CD4-positive, CD25-positive, alpha-beta regulatory T cell (primary cell): ENCODE measurements around the gene CLCA2. TPM values are rescaled to one million over a fixed set of nuclear protein-coding genes. Genes with fewer than 3 reads are reported as not detected.

Experiments used
- ATAC-seq, 2 donors: fragments of 150-1000 bp; cut with Tn5 transposase; one replicate each; pipeline ENCODE4 v1.10.0; 2021; ENCODE audit warnings: low read depth in 2 of 2, moderate number of reproducible peaks in 2 of 2, moderate library complexity in 1 of 2
- DNase-seq, 3 donors: peaks; one replicate each; pipeline versions ENCODE4 v3.0.0 to v3.0.0-alpha.2; 2012 to 2022; ENCODE audit warnings: mixed read lengths in 1 of 3
- H3K27ac ChIP-seq: one replicate; pipeline ENCODE4 v1.7.0; 2013; ENCODE audit warnings: mild to moderate bottlenecking, low read length; ENCODE audit not compliant: insufficient read depth, poor library complexity, severe bottlenecking
- H3K27me3 ChIP-seq: one replicate; pipeline ENCODE4 v1.7.0; 2013; ENCODE audit warnings: low read length; ENCODE audit not compliant: control insufficient read depth, insufficient read depth
- H3K36me3 ChIP-seq: one replicate; pipeline ENCODE4 v1.7.0; 2013; ENCODE audit warnings: mild to moderate bottlenecking, low read length, moderate library complexity; ENCODE audit not compliant: control insufficient read depth, insufficient read depth
- H3K4me1 ChIP-seq: 2 replicates; pipeline ENCODE4 v1.7.0; 2013; ENCODE audit warnings: mild to moderate bottlenecking, low read length; ENCODE audit not compliant: insufficient read depth, control insufficient read depth, poor library complexity, severe bottlenecking
- H3K4me3 ChIP-seq: one replicate; pipeline ENCODE4 v1.7.0; 2013; ENCODE audit warnings: low read depth, mild to moderate bottlenecking, low read length, moderate library complexity
- H3K9me3 ChIP-seq, 2 experiments: 1 replicate in 1 of 2; 2 replicates in 1 of 2; pipeline ENCODE4 v1.7.0; 2013; ENCODE audit warnings: low read length in 2 of 2, mild to moderate bottlenecking in 1 of 2, moderate library complexity in 1 of 2; ENCODE audit not compliant: control insufficient read depth in 2 of 2
- H3K27ac Mint-ChIP-seq, 3 donors: one replicate each; pipeline ENCODE4 v1.8.0; 2020 to 2022; ENCODE audit warnings: mild to moderate bottlenecking in 3 of 3, mixed read lengths in 3 of 3, moderate library complexity in 2 of 3
- H3K27me3 Mint-ChIP-seq: one replicate; pipeline ENCODE4 v1.8.0; 2022; ENCODE audit warnings: mild to moderate bottlenecking, mixed read lengths
- H3K36me3 Mint-ChIP-seq: one replicate; pipeline ENCODE4 v1.8.0; 2020; ENCODE audit warnings: mixed read lengths
- H3K4me1 Mint-ChIP-seq, 4 donors: one replicate each; pipeline ENCODE4 v1.8.0; 2020 to 2022; ENCODE audit warnings: mixed read lengths in 4 of 4, mild to moderate bottlenecking in 1 of 4
- H3K4me3 Mint-ChIP-seq, 4 donors: one replicate each; pipeline ENCODE4 v1.8.0; 2020 to 2022; ENCODE audit warnings: mild to moderate bottlenecking in 4 of 4, mixed read lengths in 4 of 4, moderate library complexity in 3 of 4
- H3K9me3 Mint-ChIP-seq, 7 donors: one replicate each; pipeline ENCODE4 v1.8.0; 2020 to 2022; ENCODE audit warnings: mixed read lengths in 7 of 7, mild to moderate bottlenecking in 3 of 7, moderate library complexity in 2 of 7
- polyA plus RNA-seq, 4 donors: library from polyadenylated mRNA; unstranded; fragments of 300-500 nt; fragmentation: Illumina TruSeq; gene quantifications; one replicate each; pipeline ENCODE4 v1.2.3, GENCODE V29; 2021
- total RNA-seq: library from RNA; stranded (reverse); gene quantifications from one replicate; pipeline ENCODE4 v1.2.3, GENCODE V29; 2022

CLCA2 gene
- total and polyA plus RNA-seq, 5 donors from 2014 or later = not detected

DNA sequence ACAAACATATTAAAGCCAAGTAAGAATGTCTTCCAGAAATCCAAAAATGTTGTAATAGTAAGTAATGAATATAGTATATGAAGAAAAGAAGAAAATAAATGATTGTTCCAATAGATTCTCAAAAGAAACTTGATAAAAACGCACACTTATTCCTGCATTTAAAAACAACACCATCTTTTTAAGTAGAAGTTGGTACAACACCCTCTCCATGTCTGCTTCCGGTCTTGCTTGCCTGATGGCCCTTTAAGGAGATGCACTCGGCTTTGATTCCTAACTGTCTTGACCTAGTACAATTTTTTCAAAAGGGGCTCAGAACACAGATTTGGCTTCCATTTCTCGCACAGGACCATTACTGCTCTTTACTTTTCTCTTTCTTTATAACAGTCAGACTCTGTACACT, 53.7 kb downstream of the CLCA2 start:
- ATAC-seq (no peak), DNase-seq (no peak)
- Mint-ChIP-seq H3K27me3 (peaks cover 15% of the 10 kb centered on the region), H3K27ac (no peak overlapping the region), H3K4me1 (no peaks in the 10 kb centered on the region), H3K9me3 (no peaks in the 10 kb centered on the region), H3K4me3 (no peak overlapping the region), H3K36me3 (no peaks in the 10 kb centered on the region)
- Histone ChIP-seq H3K9me3 (no peaks in the 10 kb centered on the region), H3K27me3 (no peaks in the 10 kb centered on the region), H3K4me1 (no peaks in the 10 kb centered on the region), H3K4me3 (no peak overlapping the region), H3K27ac (no peak overlapping the region), H3K36me3 (no peaks in the 10 kb centered on the region)

DNA sequence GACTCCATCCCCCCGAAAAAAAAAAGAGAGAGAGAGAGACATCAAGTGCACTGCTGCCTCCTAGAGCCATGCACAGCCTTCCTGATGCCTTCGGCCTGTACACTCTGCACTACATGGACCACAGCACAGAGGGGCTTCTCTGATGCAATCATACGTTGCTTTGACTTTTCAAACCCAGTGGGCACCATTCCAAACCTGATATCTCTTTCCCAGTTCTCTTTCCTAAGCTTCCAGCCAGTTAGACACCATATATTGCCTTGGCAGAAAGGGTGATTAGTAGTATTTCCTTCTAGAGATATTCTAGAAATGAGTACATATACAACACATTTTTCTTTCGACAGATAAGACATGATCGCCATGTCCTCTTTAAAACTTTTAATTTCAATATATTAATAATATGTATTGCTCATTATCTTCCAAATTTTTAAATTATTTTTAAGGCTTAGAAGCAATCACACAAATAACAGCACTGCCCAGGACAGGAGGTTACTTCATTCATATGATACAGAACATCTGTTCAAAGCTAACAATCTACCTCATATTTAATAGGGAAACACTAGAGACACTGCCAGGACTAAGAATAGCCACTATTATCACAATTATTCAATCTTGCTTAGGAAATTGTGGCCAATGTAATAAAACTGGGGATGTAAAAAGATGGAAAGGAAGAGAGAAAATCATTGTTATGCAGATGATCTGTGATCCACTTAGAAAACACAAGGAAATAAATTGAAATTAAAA, 54.6 kb downstream of the CLCA2 start:
- no peak for DNase-seq
- no peaks in the 10 kb centered on the region for H3K9me3 Mint-ChIP-seq
- H3K4me3 ChIP-seq = no peak overlapping the region
- H3K27me3 Mint-ChIP-seq = peaks cover 15% of the 10 kb centered on the region
- no peaks in the 10 kb centered on the region for H3K36me3 Mint-ChIP-seq
- ATAC-seq = no peak
- no peaks in the 10 kb centered on the region for H3K36me3 ChIP-seq
- no peaks in the 10 kb centered on the region for H3K4me1 ChIP-seq
- H3K27ac Mint-ChIP-seq = no peak overlapping the region
- no peak overlapping the region for H3K27ac ChIP-seq
- H3K27me3 ChIP-seq = no peaks in the 10 kb centered on the region
- no peaks in the 10 kb centered on the region for H3K9me3 ChIP-seq
- H3K4me1 Mint-ChIP-seq = no peaks in the 10 kb centered on the region
- no peak overlapping the region for H3K4me3 Mint-ChIP-seq

DNA sequence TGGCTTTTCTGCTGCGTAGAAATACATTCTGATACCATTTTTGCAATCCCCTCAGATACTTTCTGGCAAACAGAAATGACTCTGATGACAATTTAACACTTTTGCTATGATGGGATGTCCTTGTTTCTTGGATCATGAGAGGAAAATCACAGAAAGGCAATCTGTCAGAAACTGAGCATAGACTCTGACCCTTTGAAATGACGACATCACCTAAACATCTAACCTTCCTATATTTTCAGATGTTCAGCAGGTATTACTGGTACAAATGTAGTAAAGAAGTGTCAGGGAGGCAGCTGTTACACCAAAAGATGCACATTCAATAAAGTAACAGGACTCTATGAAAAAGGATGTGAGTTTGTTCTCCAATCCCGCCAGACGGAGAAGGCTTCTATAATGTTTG, 58.0 kb downstream of the CLCA2 start:
- Mint-ChIP-seq H3K27ac (no peak overlapping the region), H3K9me3 (peaks cover 0 to 2% (median 0%) of the 10 kb centered on the region in 7 donors), H3K4me1 (no peaks in the 10 kb centered on the region), H3K4me3 (no peak overlapping the region), H3K27me3 (peaks cover 32% of the 10 kb centered on the region), H3K36me3 (no peaks in the 10 kb centered on the region)
- no peak for DNase-seq
- no peaks in the 10 kb centered on the region for H3K4me1 ChIP-seq
- ATAC-seq = no peak
- H3K27me3 ChIP-seq = no peaks in the 10 kb centered on the region
- H3K27ac ChIP-seq = no peak overlapping the region
- no peaks in the 10 kb centered on the region for H3K9me3 ChIP-seq
- no peaks in the 10 kb centered on the region for H3K36me3 ChIP-seq
- no peak overlapping the region for H3K4me3 ChIP-seq

DNA sequence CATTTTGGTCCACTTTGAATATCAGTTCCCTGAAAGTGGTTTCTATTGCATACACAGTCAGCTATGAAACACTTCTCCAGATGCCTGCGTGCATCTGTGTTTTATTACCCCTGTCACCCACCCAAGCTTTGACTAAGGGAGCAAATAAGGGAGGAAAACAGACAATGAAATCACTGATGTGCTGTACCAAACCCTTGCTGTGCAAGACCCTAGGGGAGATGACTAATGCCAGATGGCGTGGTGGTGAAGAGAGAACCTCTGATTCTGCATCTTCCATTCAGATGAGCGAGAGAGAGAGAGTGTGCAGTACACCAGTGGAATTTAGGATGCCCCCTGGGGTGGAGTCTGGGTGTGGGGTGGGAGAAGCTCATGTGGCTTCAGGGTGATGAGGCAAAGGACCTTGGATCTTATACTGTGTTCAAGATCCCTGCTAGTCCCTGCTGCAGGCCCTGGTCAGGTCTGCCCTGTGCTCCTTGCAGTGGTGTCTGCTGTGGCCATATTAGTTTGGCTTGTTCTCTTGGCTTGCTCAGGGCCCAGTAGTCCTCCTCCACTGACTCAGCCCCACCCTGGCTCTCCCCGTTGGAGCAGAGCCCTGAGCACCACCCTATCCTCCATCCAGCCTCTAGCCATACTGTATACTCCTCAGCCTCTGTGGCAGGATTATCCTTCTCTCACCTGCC, 63.3 kb downstream of the CLCA2 start:
- no peaks in the 10 kb centered on the region for H3K4me1 Mint-ChIP-seq
- Histone ChIP-seq H3K4me1 (no peaks in the 10 kb centered on the region), H3K4me3 (no peak overlapping the region), H3K27ac (no peak overlapping the region), H3K27me3 (peaks cover 2% of the 10 kb centered on the region), H3K9me3 (no peaks in the 10 kb centered on the region), H3K36me3 (no peaks in the 10 kb centered on the region)
- no peak for DNase-seq
- no peak overlapping the region for H3K4me3 Mint-ChIP-seq
- peaks cover 18% of the 10 kb centered on the region for H3K27me3 Mint-ChIP-seq
- peak in 1 of 2 donors; percentile 28 for ATAC-seq
- no peak overlapping the region for H3K27ac Mint-ChIP-seq
- H3K36me3 Mint-ChIP-seq = no peaks in the 10 kb centered on the region
- H3K9me3 Mint-ChIP-seq = peaks cover 0 to 2% (median 0%) of the 10 kb centered on the region in 7 donors

DNA sequence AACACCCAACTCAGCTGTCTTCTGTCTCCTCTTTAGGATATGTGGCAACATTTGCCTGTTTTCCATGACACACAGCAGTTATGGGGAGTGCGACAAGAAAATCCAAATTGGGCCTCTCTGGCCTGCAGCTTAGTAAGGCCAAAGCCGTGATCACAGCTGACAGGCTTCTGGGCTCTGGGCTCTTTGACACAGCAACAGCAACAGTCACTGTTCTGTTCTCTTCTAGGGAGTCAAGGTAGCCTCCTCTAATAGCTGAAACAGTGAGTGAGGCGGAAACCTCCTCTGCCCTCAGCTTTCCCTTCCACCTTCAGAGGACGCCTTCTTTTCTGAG, 63.8 kb downstream of the CLCA2 start:
- H3K36me3 ChIP-seq = no peaks in the 10 kb centered on the region
- DNase-seq (no peak), ATAC-seq (no peak)
- no peak overlapping the region for H3K27ac ChIP-seq
- H3K27me3 ChIP-seq = peaks cover 2% of the 10 kb centered on the region
- no peaks in the 10 kb centered on the region for H3K4me1 ChIP-seq
- no peaks in the 10 kb centered on the region for H3K4me1 Mint-ChIP-seq
- no peak overlapping the region for H3K4me3 ChIP-seq
- no peaks in the 10 kb centered on the region for H3K36me3 Mint-ChIP-seq
- no peaks in the 10 kb centered on the region for H3K9me3 ChIP-seq
- no peak overlapping the region for H3K27ac Mint-ChIP-seq
- H3K9me3 Mint-ChIP-seq = peaks cover 0 to 2% (median 0%) of the 10 kb centered on the region in 7 donors
- no peak overlapping the region for H3K4me3 Mint-ChIP-seq
- peaks cover 21% of the 10 kb centered on the region for H3K27me3 Mint-ChIP-seq

DNA sequence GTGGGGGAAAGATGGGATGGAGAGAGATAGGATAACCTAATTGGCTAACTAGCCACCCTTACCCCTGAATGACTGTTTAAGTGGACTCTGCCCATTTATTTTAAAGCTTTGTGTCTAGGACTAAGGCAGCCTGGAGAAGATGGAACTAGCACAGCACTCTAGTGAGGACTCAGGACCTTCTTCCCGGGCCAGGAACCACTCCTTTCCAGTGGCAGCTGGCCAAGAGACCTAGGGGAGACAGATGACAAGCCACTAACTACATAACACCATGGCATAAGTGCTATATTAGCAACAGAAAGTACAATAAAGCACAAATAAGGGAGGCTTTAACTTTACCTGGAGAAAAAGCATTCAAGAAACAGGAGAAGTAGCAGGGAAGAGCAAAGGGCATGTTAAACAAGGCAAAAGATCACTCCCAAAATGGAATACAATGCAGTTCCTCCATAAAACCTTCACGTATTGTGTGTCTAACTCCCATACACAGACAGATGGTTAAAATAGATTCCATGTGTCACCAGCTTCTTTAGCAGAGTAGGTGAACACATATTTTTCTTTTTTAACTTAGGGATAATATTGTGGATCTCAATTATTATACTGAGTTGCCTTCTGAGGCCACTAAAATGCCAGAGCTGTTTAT, 65.4 kb downstream of the CLCA2 start:
- no peak overlapping the region for H3K27ac ChIP-seq
- no peak overlapping the region for H3K4me3 ChIP-seq
- H3K9me3 ChIP-seq = no peaks in the 10 kb centered on the region
- no peaks in the 10 kb centered on the region for H3K4me1 ChIP-seq
- no peak for DNase-seq
- H3K27me3 ChIP-seq = peaks cover 4% of the 10 kb centered on the region
- Mint-ChIP-seq H3K27me3 (peaks cover 22% of the 10 kb centered on the region), H3K4me3 (no peak overlapping the region), H3K9me3 (peaks cover 0 to 1% (median 0%) of the 10 kb centered on the region in 7 donors), H3K27ac (peak overlapping the region in 1 of 3 donors; percentile 24), H3K4me1 (no peaks in the 10 kb centered on the region), H3K36me3 (no peaks in the 10 kb centered on the region)
- no peak for ATAC-seq
- H3K36me3 ChIP-seq = no peaks in the 10 kb centered on the region

DNA sequence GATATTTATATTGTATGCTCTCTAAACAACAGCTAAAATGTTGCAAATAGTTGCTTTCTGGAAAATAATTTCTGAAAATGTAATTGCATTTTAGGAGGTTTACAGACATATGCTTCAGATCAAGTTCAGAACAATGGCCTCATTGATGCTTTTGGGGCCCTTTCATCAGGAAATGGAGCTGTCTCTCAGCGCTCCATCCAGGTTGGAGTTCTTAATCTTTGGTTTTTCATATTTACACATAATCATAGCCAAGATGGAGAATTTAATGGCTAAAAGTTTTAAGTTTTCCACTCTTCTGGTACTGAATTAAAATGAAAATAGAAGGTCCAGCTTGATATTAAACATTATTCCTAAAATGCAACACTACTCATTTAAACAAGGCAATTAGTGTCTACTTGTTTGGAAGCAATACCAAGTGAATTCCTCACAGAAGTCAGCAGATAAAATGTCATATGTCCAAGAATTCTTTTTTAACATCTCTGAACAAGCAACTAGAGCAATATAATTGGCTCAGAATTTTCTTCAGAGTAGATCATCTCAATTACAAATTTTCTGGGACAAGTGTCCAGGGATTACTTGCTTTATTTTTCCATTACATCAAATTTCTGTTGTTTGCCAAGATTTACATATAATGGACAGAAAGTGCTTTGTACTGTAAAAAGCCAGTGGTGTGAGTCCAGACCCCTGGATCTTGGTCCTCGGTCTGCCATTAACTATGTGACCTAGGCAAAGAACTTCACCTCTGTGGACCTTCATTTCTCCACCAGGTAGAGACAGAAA, 67.4 kb downstream of the CLCA2 start:
- Mint-ChIP-seq H3K4me1 (no peaks in the 10 kb centered on the region), H3K27ac (no peak overlapping the region), H3K4me3 (no peak overlapping the region), H3K36me3 (no peaks in the 10 kb centered on the region), H3K9me3 (no peaks in the 10 kb centered on the region), H3K27me3 (peaks cover 13% of the 10 kb centered on the region)
- H3K27ac ChIP-seq = no peak overlapping the region
- peaks cover 11% of the 10 kb centered on the region for H3K27me3 ChIP-seq
- H3K9me3 ChIP-seq = no peaks in the 10 kb centered on the region
- H3K4me3 ChIP-seq = no peak overlapping the region
- no peaks in the 10 kb centered on the region for H3K4me1 ChIP-seq
- no peak for DNase-seq
- no peak for ATAC-seq
- H3K36me3 ChIP-seq = no peaks in the 10 kb centered on the region
